GM10266 (cell line): ENCODE data around the gene MRS2.

ENCODE experiments used
- DNase-seq: peaks from one replicate; pipeline ENCODE4 v3.0.0; 2012; ENCODE audit errors: extremely low spot score
- CTCF ChIP-seq: IDR thresholded peaks from 2 replicates; pipeline ENCODE4 v1.5.1; 2012; ENCODE audit warnings: mild to moderate bottlenecking, low read depth; ENCODE audit not compliant: control insufficient read depth, insufficient read depth; ENCODE audit errors: missing control alignments

The MRS2 gene

DNA sequence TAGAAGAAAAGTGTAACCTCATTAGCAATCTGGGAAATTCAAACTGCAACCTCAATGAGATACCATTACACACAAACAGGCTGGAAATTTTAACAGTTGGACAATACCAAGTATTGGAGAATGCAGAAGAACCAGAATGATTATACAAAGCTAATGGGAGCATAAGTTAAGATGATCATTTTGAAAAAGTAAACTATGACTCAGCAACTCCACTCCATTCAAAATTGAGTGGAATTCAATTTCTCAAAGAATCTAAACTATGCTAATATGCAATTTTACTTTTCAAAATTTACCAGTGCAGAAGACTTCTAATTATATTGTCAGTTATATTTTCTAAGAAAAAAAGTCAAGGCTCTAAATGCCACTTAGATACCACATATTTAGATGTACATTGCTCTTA lies 69.4 kb downstream of the MRS2 start:
- no peak for TF ChIP-seq CTCF
- DNase-seq = no peak
